GM12878 (cell line): ENCODE data around the gene STK32B.

ENCODE experiments used
- SMC3 ChIP-seq: IDR thresholded peaks from 2 replicates; pipeline ENCODE4 v1.6.1; 2011; ENCODE audit warnings: low read length, improper control_type of control experiment, borderline replicate concordance
- SPI1 ChIP-seq: IDR thresholded peaks from 2 replicates; pipeline ENCODE4 v1.6.1; 2011; ENCODE audit warnings: low read depth, mild to moderate bottlenecking, low read length, moderate library complexity, borderline replicate concordance; ENCODE audit not compliant: insufficient read depth
- TF ChIP-seq, protein P1 (sequence below), 3 experiments: IDR thresholded peaks in 2 of 3; conservative IDR thresholded peaks in 1 of 3; 2 replicates each; pipeline ENCODE4 v1.5.1; 2011; ENCODE audit warnings: low read depth in 3 of 3, low read length in 3 of 3, mild to moderate bottlenecking in 3 of 3, control low read depth in 2 of 3, moderate library complexity in 2 of 3, inconsistent platforms in 1 of 3, mixed read lengths in 1 of 3; ENCODE audit not compliant: control insufficient read depth in 2 of 3, insufficient read depth in 1 of 3; ENCODE audit errors: extremely low read depth in 1 of 3
- TF ChIP-seq, protein P2 (sequence below): fragments of 450-650 bp; IDR thresholded peaks from 2 replicates; pipeline ENCODE4 v1.6.1; 2017; ENCODE audit warnings: mild to moderate bottlenecking
- TF ChIP-seq, protein P3 (sequence below): IDR thresholded peaks from 2 replicates; pipeline ENCODE4 v1.6.1; 2011; ENCODE audit warnings: borderline replicate concordance, low read depth, mild to moderate bottlenecking, moderate library complexity, mixed read lengths, low read length; ENCODE audit not compliant: insufficient read depth; ENCODE audit errors: extremely low read length

DNA sequence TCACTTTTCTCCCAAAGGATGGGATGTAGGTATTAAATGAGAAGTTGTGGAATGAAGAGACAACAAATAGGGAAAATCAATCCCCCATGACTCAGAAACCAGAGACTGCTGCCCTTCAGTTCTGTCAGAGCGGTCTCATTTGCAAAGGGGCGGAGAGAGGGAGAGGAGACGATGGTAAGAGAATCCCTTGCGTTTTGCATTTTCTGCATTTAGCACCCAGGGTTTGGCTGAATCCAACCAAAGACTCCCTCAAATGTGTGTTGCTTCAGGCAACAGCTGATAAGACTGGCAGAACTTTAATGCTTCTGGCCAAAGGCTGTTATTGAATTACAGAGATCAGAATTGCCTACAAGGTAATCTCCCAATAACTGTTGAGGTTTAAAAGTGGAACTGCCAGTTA, 426.9 kb downstream of the STK32B start:
- TF ChIP-seq, protein P1, sequence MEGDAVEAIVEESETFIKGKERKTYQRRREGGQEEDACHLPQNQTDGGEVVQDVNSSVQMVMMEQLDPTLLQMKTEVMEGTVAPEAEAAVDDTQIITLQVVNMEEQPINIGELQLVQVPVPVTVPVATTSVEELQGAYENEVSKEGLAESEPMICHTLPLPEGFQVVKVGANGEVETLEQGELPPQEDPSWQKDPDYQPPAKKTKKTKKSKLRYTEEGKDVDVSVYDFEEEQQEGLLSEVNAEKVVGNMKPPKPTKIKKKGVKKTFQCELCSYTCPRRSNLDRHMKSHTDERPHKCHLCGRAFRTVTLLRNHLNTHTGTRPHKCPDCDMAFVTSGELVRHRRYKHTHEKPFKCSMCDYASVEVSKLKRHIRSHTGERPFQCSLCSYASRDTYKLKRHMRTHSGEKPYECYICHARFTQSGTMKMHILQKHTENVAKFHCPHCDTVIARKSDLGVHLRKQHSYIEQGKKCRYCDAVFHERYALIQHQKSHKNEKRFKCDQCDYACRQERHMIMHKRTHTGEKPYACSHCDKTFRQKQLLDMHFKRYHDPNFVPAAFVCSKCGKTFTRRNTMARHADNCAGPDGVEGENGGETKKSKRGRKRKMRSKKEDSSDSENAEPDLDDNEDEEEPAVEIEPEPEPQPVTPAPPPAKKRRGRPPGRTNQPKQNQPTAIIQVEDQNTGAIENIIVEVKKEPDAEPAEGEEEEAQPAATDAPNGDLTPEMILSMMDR (IDR thresholded peaks at IDR 0.05 in 2 of 3, conservative IDR thresholded peaks at IDR 0.05 in 1 of 3; ENCODE audit: control insufficient read depth in 2 of 3, extremely low read depth in 1 of 3, insufficient read depth in 1 of 3, low read depth in 3 of 3, low read length in 3 of 3): no peak
- TF ChIP-seq, protein P2, sequence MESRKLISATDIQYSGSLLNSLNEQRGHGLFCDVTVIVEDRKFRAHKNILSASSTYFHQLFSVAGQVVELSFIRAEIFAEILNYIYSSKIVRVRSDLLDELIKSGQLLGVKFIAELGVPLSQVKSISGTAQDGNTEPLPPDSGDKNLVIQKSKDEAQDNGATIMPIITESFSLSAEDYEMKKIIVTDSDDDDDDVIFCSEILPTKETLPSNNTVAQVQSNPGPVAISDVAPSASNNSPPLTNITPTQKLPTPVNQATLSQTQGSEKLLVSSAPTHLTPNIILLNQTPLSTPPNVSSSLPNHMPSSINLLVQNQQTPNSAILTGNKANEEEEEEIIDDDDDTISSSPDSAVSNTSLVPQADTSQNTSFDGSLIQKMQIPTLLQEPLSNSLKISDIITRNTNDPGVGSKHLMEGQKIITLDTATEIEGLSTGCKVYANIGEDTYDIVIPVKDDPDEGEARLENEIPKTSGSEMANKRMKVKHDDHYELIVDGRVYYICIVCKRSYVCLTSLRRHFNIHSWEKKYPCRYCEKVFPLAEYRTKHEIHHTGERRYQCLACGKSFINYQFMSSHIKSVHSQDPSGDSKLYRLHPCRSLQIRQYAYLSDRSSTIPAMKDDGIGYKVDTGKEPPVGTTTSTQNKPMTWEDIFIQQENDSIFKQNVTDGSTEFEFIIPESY: no peak
- TF ChIP-seq SMC3: no peak
- TF ChIP-seq, protein P3, sequence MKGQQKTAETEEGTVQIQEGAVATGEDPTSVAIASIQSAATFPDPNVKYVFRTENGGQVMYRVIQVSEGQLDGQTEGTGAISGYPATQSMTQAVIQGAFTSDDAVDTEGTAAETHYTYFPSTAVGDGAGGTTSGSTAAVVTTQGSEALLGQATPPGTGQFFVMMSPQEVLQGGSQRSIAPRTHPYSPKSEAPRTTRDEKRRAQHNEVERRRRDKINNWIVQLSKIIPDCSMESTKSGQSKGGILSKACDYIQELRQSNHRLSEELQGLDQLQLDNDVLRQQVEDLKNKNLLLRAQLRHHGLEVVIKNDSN: no peak
- TF ChIP-seq SPI1: no peak
